Measurements from ENCODE around the gene EFNA5.

DNA sequence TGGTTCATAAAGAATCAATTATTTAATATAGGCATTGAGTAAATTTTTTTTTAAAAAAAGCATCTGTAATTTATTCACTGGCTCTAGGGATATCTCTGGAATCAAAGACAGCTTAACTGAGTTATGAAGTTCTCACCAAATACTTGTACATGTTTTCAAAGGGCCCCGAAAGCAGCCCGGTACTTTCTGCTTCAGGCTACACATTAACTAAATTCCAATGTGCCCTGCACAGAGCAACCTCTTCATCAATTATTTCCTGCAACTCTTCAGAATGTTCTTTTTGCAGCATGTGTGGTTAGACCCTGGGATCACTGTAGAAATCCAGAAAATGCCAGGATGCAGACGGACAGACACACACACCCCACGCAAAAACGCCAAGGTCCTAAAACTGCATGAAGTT lies 209.0 kb downstream of the EFNA5 start:
- TF ChIP-seq ZNF324 (tag by site-specific recombination; IDR thresholded peaks at IDR 0.05): no peak
- no peak for TF ChIP-seq ZNF544 (tag by site-specific recombination; IDR thresholded peaks at IDR 0.05)
- TF ChIP-seq, protein P1, sequence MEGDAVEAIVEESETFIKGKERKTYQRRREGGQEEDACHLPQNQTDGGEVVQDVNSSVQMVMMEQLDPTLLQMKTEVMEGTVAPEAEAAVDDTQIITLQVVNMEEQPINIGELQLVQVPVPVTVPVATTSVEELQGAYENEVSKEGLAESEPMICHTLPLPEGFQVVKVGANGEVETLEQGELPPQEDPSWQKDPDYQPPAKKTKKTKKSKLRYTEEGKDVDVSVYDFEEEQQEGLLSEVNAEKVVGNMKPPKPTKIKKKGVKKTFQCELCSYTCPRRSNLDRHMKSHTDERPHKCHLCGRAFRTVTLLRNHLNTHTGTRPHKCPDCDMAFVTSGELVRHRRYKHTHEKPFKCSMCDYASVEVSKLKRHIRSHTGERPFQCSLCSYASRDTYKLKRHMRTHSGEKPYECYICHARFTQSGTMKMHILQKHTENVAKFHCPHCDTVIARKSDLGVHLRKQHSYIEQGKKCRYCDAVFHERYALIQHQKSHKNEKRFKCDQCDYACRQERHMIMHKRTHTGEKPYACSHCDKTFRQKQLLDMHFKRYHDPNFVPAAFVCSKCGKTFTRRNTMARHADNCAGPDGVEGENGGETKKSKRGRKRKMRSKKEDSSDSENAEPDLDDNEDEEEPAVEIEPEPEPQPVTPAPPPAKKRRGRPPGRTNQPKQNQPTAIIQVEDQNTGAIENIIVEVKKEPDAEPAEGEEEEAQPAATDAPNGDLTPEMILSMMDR (tag by site-specific recombination; IDR thresholded peaks at IDR 0.05): no peak
- TF ChIP-seq, protein P2, sequence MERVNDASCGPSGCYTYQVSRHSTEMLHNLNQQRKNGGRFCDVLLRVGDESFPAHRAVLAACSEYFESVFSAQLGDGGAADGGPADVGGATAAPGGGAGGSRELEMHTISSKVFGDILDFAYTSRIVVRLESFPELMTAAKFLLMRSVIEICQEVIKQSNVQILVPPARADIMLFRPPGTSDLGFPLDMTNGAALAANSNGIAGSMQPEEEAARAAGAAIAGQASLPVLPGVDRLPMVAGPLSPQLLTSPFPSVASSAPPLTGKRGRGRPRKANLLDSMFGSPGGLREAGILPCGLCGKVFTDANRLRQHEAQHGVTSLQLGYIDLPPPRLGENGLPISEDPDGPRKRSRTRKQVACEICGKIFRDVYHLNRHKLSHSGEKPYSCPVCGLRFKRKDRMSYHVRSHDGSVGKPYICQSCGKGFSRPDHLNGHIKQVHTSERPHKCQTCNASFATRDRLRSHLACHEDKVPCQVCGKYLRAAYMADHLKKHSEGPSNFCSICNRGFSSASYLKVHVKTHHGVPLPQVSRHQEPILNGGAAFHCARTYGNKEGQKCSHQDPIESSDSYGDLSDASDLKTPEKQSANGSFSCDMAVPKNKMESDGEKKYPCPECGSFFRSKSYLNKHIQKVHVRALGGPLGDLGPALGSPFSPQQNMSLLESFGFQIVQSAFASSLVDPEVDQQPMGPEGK (tag by site-specific recombination; IDR thresholded peaks at IDR 0.05): no peak
- TF ChIP-seq ZNF660 (tag by site-specific recombination; IDR thresholded peaks at IDR 0.05): no peak
- TF ChIP-seq, protein P3, sequence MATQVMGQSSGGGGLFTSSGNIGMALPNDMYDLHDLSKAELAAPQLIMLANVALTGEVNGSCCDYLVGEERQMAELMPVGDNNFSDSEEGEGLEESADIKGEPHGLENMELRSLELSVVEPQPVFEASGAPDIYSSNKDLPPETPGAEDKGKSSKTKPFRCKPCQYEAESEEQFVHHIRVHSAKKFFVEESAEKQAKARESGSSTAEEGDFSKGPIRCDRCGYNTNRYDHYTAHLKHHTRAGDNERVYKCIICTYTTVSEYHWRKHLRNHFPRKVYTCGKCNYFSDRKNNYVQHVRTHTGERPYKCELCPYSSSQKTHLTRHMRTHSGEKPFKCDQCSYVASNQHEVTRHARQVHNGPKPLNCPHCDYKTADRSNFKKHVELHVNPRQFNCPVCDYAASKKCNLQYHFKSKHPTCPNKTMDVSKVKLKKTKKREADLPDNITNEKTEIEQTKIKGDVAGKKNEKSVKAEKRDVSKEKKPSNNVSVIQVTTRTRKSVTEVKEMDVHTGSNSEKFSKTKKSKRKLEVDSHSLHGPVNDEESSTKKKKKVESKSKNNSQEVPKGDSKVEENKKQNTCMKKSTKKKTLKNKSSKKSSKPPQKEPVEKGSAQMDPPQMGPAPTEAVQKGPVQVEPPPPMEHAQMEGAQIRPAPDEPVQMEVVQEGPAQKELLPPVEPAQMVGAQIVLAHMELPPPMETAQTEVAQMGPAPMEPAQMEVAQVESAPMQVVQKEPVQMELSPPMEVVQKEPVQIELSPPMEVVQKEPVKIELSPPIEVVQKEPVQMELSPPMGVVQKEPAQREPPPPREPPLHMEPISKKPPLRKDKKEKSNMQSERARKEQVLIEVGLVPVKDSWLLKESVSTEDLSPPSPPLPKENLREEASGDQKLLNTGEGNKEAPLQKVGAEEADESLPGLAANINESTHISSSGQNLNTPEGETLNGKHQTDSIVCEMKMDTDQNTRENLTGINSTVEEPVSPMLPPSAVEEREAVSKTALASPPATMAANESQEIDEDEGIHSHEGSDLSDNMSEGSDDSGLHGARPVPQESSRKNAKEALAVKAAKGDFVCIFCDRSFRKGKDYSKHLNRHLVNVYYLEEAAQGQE (tag by site-specific recombination; IDR thresholded peaks at IDR 0.05): no peak
- TF ChIP-seq MEIS1 (CRISPR knock-in tag; IDR thresholded peaks at IDR 0.05; ENCODE audit: borderline replicate concordance): no peak

Data from HEK293 (cell line).